AG04450 (cell line): Measurements from ENCODE around the gene MYO5B. TPM values are rescaled to one million over a fixed set of nuclear protein-coding genes. Genes with fewer than 3 reads are reported as not detected.

Source experiments
- CTCF ChIA-PET: fragments of 300-600, 350-600 bp; formaldehyde crosslinking; extraction: SDS; loops from one replicate; lab custom pipeline; 2022; ENCODE audit warnings: antibody characterized with exemption, inconsistent platforms; lab: Charles Lee
- POLR2A ChIA-PET: fragments of 350-600 bp; formaldehyde crosslinking; extraction: SDS; loops from one replicate; lab custom pipeline; 2021; ENCODE audit warnings: antibody characterized with exemption, inconsistent platforms; lab: Yijun Ruan, JAX
- DNase-seq: peaks from one replicate; pipeline ENCODE4 v3.0.0-alpha.2; 2011; ENCODE audit warnings: low read depth, low spot score
- H3K27ac ChIP-seq: one replicate; pipeline ENCODE4 v1.5.1; 2012; ENCODE audit warnings: low read depth, low read length, control low read depth
- H3K27me3 ChIP-seq: one replicate; pipeline ENCODE4 v1.6.0; 2012; ENCODE audit warnings: low read length; ENCODE audit not compliant: control insufficient read depth, insufficient read depth
- H3K4me3 ChIP-seq: 2 replicates; pipeline ENCODE4 v1.5.1; 2011; ENCODE audit warnings: mild to moderate bottlenecking, low read depth, low read length, control low read depth
- H3K9me3 ChIP-seq: 2 replicates; pipeline ENCODE4 v1.5.1; 2012; ENCODE audit warnings: low read length; ENCODE audit not compliant: control insufficient read depth, insufficient read depth
- CTCF ChIP-seq: IDR thresholded peaks from 2 replicates; pipeline ENCODE4 v1.5.1; 2011; ENCODE audit warnings: low read depth, low read length, control low read depth, inconsistent platforms
- polyA plus RNA-seq: library from polyadenylated mRNA; depleted of rRNA; stranded (reverse); fragments of >200 nt; gene quantifications from 2 replicates; pipeline ENCODE4 v1.2.3, GENCODE V29; 2011

Gene MYO5B
- polyA plus RNA-seq, 1 experiment: 0.32 TPM

GRCh38 chr18:50188652-50189051, 6.3 kb downstream of the MYO5B start:
- Histone ChIP-seq H3K9me3 (no peaks in the 10 kb centered on the region; the same call in 1 of the 2 replicates), H3K27ac (no peak overlapping the region), H3K4me3 (no peak overlapping the region), H3K27me3 (peaks cover 24% of the 10 kb centered on the region)
- no peak for DNase-seq
- POLR2A ChIA-PET: no interaction called here
- TF ChIP-seq CTCF: no peak
- CTCF ChIA-PET: no interaction called here

- Histone ChIP-seq H3K9me3 (no peaks in the 10 kb centered on the region), H3K4me3 (no peak overlapping the region), H3K27me3 (peaks cover 15% of the 10 kb centered on the region), H3K27ac (no peak overlapping the region)
- no peak for TF ChIP-seq CTCF
- POLR2A ChIA-PET: no interaction called here
- DNase-seq: no peak
- CTCF ChIA-PET: no interaction called here
Observed at GRCh38 chr18:50187659-50188058, 7.3 kb downstream of the MYO5B start.

- Histone ChIP-seq H3K4me3 (no peak overlapping the region), H3K27ac (no peak overlapping the region), H3K9me3 (no peaks in the 10 kb centered on the region), H3K27me3 (peaks cover 5% of the 10 kb centered on the region)
- POLR2A ChIA-PET: no interaction called here
- no peak for TF ChIP-seq CTCF
- no peak for DNase-seq
- CTCF ChIA-PET: no interaction called here
Observed at GRCh38 chr18:50186385-50186784, 8.6 kb downstream of the MYO5B start.

GRCh38 chr18:50183556-50183955, 11.4 kb downstream of the MYO5B start:
- CTCF ChIA-PET: interaction anchor here (1.0 kb wide), 1 partner anchor 174 kb away, joined by 4 read pairs; no protein-coding TSS in a partner anchor
- no peak overlapping the region for H3K4me3 ChIP-seq
- no peak for TF ChIP-seq CTCF
- POLR2A ChIA-PET: no interaction called here
- no peaks in the 10 kb centered on the region for H3K9me3 ChIP-seq
- no peaks in the 10 kb centered on the region for H3K27me3 ChIP-seq
- DNase-seq: no peak
- H3K27ac ChIP-seq: no peak overlapping the region

GRCh38 chr18:50182511-50182910, 12.4 kb downstream of the MYO5B start:
- Histone ChIP-seq H3K9me3 (no peaks in the 10 kb centered on the region), H3K4me3 (no peak overlapping the region), H3K27ac (no peak overlapping the region), H3K27me3 (no peaks in the 10 kb centered on the region)
- no peak for DNase-seq
- ChIA-PET CTCF (no interaction called here), POLR2A (no interaction called here)
- no peak for TF ChIP-seq CTCF
